Embryonic facial prominence (tissue), 1 donor: ENCODE data around the gene PEX16.

Experiments
- DNase-seq: peaks from one replicate; pipeline ENCODE4 v3.0.0-alpha.2; 2016; ENCODE audit errors: extremely low spot score

PEX16 gene

DNA sequence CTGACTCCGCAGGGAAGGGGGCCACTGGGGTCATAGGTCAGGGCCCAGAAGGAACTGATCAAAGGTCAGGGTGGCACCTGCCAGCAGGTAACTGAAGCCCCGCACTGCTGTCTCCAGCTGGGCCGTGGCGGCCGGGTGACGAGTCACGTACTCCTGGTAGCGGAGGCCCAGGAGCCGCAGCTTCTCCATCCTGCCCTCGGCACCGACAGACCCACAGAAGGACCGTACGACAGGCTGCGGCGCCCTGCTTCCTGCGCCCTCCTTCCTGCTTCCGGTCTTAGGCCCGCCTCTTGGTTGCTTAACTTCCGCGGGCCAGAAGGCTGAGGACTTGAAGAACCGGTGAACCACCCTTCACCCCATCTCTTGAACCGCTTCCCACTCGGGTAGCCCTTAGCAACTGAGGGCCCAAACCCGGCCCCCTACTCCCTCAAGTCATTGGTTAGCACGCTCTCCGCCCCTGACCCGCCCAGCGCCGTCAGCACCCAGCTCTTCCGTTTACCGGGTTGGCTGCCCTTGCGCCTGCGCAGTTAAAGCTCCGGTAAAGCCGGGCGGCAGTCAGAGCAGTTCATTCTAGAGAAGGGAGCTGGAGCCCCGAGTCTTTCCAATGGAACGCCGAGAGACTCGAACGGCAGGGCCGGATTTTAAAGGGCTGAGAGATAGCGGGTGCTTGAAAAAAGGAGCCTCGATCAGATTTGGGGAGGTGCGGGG is at the start of gene PEX16:
Gene PEX16 (minus strand): TSS at position 255 of the 708 bp plus-strand sequence. CDS start 66 bp downstream, at position 189.
- peak; percentile 97 for DNase-seq

DNA sequence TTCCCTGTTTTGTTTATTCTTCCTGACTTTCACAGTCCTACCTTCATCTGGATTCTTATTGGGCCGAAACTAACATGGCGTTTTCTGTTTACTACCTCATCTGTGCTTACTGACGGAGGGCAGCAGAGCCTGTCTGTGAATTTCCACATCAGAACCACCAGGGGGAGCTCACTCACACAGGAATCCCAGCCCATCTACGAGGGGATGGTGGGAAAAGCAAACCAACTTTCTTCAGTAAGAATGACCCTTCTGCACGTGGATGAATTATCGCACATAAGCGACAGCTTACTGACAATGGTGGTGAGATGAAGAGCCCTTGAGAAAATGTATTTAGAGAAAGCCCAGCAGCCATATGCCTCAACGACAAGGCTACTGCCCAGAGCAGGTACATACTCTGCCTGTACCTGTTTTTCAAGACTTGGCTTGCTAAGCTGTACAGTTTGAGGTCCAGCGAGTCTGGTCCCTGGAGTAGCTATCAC is 47.3 kb upstream of the PEX16 start:
- DNase-seq, result peak; percentile 42

DNA sequence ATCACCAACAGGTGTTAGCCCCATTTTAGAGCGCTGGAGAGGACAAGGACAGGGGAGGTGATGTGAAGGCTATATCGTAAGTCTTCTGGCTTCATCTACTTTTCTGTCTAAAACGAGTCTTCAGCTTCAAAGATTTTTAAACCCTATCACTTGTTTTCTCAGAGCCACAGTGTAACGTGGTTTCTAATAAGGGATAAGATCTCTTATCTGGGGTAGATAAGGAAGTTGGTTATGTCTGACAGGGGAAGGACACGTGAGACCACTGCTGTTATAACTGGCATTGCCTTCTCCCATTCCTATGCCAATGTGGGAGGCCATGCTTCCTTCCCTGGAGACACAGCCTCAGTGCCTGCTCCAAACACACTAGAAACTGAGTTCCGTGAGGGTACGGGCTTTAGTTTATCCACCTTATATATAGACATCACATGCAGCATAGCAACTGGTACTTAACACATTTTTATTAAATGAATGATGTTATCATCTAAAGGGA is 44.1 kb upstream of the PEX16 start:
- no peak for DNase-seq

DNA sequence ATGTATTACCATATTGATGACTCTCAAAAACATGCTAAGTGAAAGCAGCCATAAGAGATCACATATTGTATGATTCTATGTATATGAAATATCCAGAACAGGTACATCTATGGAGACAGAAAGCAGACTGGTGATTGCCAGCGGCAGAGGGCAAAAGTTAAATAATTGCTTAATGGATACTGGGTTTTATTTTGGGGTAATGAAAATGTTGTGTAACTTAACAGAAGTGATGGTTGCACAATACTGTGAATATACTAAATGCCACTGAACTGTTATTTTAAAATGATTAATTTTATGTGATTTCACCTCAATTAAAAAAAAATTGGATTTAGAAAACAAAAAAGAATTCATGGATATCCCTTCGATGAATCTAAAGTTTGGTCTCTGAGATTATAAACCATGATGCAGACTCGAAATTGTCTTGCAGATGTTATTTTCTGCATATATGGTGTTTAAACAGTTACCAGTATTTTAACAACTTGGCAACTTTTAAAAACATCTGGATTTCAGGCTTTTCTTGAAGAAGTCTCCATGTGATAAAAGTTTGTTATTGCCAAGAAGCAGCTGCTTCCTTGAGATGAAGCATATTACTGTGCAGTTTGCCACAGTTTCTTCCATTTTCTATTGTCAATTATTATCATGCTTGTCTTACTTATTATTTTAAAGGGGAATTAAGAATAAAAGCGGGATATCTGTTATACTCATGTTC is 42.9 kb upstream of the PEX16 start:
- no peak for DNase-seq

DNA sequence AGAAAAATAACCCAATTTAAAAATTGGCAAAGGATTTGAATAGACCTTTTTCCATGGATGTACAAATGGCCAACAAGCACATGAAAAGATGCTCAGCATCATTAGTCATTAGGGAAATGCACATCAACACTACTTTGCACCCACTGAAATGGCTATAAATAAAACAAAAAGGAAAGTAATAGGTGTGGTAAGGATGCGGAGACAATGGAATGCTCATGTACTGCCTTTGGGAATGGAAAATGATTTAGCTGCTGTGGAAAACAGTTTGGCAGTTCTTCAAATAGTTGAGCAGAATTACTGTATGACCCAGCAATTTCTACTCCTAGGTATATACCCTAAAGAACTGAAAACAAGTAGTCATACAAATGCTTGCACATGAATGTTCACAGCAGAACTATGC is 42.2 kb upstream of the PEX16 start:
- DNase-seq, result no peak

DNA sequence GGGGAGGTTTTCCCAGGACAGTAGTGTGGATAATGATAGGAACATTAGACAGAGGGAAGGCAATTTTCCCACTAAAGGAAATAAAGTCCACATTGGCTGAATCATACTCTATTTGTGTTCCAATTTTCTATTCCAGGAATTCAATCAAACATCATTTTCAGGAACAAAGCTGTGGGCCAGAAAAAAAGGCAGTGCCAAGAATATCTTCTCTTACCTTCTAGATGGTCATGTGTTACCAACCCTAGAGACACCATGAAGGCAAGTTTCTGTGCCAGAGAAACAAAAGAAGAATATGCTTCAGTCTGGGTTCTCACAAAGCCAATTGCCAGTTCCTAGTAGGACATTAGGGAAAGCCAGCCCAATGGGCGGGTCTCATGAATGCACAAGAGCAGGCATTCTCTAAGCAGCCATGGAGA is 32.3 kb upstream of the PEX16 start:
- no peak for DNase-seq

DNA sequence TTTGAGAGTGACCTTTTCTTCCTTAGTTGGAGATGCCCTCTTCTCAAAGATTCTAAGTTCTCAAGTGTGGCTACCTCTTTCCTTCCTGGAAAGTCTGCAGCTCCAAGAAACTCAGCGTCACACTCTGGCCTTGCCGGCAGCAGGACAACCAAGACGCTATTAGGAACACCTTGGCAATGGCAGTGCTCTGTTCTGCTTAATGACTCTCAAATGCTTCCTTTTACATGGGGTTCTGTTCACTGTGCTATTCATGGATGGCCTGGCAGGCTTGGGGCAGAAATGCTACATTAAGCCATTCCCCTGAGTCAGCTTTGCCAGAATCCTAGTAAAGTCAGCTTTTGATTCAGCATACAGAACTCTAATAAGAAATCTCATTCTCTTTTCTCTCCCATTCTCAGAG is 30.7 kb upstream of the PEX16 start:
- no peak for DNase-seq

DNA sequence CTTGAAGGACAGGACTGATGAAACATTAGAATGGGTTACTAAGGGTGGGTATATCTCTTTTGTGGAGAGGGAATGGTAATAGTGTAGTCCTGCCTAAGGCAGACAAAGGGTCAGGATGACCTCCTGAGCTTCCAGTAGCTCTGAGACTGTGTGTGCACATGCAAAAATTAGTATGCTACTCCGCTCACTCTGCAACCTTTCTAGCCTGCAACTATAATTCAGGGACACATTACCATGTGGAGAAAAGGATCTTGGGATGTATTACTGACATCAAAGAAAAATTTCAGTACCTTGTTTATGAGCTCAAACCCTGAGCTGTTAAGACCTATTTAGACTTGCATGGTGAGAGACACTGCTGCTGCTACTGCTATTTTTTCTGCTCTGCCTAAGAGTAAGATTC is 30.2 kb upstream of the PEX16 start:
- DNase-seq, result no peak

DNA sequence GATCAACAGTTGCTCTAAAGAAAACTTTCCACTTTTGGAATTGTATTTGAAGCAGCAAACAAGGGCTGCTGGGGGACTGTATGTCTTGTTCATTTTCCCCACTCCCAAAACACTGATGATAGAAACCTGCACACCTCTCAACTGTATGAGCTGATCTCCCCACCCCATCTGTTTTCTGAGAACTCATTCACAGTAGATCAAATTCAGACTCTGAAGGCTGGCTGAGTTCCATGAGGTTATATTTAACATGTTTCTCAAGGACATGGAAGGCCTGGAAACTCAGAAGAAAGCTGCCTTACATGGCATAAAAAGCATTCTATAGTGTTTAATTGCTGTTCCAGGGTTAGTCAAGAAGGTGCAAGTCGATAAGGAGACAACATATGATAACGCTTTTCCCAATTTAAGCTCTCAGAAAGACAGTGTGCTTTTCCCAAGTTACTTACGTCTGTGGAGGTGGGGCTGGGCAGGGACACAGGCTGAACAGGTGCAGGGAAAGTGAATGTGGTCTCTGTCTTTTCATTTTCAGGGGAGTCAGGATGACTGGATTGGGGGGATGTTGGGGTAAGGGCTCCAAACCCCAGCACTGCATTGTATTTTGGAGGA is 27.8 kb upstream of the PEX16 start:
- DNase-seq, result no peak

DNA sequence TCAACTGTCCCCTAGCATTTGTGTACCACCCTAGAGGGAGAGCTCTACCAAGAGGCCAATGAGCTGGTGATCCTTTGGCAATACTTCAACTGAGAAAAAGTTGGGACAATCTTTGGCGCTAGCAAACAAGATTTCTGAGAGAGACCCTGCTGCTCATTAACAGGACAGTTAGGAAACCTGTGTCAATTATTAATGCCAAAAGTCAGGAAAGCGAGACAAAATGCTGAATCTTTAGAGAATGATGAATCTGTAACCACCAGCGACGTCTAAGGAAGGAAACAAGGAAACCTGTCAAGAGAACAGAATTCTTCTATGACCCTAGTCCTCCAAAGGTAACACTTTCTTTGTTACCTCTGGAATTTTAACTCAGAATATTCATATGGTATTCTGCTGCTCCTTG is 24.7 kb upstream of the PEX16 start:
- DNase-seq, result no peak

DNA sequence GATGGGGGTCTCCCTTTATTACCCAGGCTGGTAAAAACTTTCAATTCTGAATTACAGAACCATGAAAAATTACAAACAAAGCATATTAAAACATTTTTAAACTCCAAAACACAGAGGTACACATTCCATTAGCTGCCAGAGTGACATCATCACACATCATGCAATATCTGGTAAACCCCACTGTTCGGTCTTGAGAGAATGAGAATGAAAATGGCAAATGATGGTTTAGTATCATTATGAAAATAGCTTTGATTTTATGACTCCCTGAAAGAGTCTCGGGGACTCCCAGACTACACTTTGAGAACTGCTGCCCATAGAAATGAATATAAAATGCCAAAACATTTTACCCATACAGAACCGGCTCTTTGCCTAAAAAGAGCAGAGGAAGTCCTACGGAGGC is 23.6 kb upstream of the PEX16 start:
- no peak for DNase-seq

DNA sequence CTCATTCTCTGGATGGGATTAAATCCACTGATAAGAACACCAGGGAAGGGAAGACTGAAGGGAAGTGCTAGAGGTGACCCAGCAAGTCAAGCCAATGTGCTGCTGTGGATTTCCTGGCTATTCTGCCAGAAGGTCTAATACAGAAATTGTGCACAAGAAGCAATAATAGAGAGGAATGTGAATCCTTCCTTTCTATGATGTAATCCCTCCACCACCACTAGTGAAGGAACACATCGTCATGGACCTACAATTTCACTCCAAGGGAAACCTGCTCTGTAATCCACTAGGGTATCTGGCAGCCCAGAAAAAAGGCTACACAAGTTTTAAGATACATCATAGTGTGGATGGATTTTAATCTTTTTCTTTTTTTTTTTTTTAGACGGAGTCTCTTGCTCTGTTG is 22.2 kb upstream of the PEX16 start:
- no peak for DNase-seq

DNA sequence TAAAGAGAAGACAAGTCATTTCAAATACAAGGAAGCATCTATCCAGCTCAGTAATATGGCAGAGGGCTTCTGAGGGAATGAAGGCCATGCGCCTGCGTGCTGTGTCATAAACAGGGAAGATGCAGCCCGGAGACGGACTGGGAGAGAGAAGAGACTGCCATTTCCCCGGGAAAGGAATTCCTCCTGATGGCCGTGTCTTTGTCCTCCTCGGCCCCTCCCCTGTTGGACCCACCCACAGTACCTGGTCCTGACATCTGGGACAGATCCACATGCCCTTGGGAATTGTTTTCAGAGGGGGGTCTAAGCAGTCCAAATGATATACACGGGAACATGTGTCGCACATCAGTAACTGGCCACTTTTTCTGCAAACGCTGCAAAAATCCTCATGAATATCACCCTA is 20.2 kb upstream of the PEX16 start:
- no peak for DNase-seq

DNA sequence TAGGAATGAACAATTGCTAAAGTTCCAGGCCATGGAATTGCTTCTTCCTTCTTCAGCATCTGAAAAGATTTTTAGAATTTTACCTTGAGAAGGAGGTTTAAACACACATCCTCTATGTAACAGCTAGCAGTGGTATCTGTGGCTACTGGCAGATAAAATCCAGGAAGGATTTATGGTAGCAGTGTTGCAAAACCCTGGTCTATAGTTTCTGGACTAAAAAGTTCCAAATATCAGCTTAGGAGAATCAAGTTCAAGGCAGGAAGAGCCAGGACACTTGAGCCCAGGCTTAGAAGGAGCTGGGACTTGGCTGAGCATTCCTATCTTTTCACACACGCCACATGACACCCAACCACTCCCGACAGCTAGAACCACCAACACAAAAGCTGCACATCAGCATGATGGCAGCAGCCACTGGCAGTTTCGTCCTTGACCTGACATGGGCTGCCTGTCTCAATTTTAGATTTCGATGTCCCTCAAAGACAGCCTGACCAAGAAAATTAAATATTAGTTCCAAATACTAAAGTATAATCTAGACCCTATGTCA is 18.9 kb upstream of the PEX16 start:
- no peak for DNase-seq

DNA sequence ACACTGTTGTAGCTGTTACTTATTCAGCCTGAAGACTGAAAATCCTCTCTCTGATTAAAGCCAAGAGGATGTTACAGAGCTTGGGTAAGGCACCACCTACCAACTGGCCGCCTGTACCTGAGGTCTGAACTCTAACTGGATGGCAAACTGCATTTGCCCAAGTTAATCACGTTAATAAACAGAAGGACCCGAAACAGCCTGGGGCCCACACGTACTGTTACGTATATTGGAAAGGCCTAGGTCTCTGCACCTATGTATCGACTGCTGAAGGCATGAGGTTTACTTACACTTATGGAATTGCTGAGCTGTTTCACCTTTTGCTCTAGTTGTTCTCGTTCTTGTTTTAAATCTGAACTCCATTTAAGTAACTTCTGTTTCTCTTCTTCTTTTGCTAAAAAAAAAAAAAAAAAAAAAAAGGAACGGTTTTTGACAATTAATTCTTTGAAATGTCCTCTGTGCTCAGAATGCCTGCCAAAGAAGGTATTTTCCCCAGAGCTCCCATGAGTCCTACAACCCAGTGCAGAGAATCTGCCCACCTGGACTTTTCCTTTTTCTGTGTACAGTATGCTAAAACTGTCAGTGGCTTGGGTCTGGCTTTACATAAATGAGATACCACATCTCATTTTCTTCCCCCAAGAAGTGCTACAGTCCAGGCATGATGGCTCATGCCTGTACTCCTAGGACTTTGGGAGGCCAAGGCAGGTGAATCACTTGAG is 17.8 kb upstream of the PEX16 start:
- no peak for DNase-seq

DNA sequence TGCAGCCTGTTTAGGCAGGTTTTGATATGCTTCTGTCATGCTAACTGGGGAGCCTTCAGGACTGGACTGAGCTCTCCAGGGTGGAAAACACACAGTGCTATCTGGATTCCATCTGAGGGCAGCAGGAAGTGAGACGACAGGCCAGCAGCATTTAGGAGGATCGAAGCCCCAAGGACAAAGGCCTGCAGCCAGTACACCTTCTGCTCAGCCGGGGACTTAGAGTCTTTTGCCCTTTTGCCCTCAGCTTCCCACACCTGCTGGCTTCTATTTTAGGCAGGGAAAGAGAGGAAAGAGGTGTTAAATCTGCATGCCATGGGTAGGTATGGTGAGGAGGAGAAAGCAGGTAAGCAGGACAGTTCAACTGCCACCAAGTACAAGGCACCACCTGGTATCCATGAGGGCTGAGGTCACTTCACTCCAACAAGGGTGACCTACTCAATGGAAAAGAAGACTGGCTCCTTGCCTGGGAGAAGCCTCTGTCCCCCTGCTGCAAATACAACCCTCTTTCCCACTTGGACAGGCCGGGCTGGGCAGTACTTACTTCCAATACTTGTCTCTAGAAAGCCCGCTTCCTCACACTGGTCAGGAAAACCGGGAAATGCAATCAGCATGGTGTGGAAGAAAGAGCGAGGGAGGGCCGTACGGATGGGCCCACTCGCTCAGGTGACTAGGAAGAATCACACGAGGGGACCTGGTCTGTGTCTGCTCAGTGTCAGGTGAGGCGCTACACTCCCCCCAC is 17.1 kb upstream of the PEX16 start:
- no peak for DNase-seq

DNA sequence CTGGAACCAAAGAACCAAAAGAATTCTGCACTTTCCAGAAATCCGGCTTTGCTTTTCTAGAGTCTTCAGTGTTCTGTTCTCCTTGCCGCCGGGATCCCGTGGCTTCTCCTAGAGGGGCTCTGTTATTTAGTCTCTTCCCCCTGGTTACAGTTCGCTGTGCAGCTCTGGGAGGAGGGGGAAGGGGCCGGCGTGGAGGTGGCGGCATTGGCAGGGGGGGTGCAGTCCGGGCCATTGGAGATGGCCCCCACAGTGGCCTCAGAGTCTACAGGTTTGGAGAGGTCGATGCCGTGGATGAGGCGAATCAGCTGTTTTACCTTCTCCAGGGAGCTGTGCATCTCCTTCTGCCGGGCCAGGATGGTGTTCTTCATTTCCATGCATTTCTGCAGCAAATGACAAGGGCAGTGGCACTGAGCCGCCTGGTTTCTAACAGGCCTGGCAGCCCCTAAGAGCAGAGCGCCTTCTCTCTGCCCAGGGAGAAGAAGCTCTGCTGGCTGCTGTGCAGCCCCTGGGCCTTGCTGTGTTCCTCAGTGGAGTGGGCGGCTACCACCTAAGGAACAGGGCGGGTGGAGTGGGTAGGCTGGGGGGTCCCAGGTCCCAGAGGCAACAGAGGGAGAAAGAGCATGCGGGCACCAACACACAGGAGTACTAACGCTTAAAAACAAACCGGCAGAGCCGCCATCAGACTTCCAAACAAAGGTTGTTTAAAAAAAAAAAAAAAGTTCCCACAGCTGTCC is 16.3 kb upstream of the PEX16 start:
- no peak for DNase-seq

DNA sequence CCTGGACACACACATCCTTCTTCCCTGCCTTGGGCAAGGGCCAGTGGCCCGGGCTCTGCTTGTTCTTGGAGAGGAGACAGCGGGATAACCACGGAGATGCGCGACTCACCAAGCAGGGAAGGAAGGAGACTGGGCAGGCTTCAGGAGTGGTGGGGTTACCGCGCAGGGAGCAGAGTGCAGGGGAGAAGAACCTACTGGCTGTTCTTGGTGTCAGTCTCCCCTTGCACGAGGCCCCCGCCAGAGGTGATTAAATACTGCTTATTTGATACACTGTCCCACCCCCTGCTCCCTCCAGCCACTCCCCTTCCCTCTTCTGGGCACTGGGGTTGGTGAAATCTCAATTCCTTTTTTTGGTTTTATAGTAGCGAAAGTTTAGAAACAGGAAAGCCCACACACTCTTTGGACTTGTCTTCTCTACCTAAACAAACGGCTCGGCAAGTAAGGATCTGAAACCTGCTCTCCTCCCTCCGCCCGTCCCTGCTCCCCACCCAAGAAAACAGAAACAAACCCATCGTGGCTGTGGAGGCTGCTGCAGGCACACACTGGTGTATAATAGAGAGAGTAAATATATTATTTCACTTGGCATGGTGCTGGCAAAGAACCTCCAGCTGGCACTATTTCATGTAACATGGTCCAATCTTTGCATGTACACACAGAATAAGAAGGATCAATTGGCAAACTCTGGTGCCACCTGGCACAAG is 15.6 kb upstream of the PEX16 start:
- DNase-seq, result no peak

DNA sequence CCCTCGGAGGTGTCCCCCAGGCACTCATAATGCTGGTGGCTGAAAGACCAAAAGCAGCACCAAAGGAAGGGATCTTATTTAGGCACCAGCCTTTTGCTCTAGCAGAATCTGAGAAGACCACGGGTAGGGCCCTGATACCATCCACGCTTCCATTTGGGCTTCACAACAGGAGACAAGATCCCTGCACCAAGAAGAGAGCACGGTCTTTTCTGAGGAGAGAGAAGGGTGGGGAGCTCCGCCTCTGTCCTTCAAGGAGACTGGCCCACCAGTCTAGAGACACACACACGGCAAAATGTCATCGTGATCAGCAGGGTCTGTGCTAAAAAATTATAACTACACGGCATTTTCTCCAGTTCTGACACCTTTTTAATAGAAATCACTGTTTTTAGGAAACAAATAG is 14.5 kb upstream of the PEX16 start:
- no peak for DNase-seq

DNA sequence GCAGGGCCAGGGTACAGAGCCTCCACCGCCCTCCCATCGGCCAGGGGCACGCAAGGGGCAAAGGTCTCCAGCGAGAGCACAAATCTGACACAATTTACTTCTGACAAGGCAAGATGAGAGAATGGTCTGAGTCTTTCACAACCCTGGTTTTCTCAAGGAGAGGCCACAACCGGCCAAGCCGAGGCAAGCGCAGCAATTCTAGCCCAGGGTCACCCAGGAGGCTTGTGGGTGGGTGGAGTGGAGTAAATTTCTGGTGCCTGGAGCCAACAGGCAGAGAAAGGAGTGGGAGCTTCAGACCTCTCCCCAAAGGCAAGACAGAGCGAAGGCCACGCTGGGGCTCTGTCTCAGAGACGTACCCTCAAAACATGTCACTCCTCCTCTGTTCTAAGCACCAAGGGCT is 14.1 kb upstream of the PEX16 start:
- no peak for DNase-seq
